Kidney glomerular epithelial cell (primary cell): ENCODE results near the gene PPFIBP1.
"Not testable (repeated sequence)": the region's sequence is repeated elsewhere in the genome, so short reads cannot be mapped to it uniquely, and the experiment has no call there.

Experiments used
- DNase-seq: peaks from one replicate; lab custom pipeline; 2025; lab: John Stamatoyannopoulos, UW

The PPFIBP1 gene

GRCh38 chr12:27710592-27711316 lies 186.7 kb downstream of the PPFIBP1 start, which contains the start of gene MRPS35:
MRPS35 (plus strand) TSS chr12:27710832; CDS start chr12:27710844, 12 bp downstream.
- DNase-seq, result peak; percentile 93

GRCh38 chr12:27711317-27711682 lies 187.3 kb downstream of the PPFIBP1 start:
- no peak for DNase-seq

GRCh38 chr12:27711967-27712366 lies 188.0 kb downstream of the PPFIBP1 start:
- no peak for DNase-seq

- DNase-seq, result no peak
Measured at GRCh38 chr12:27723212-27723611, 199.2 kb downstream of the PPFIBP1 start.

- DNase-seq, result no peak
Measured at GRCh38 chr12:27730097-27730588, 206.1 kb downstream of the PPFIBP1 start.

- no peak for DNase-seq
Measured at GRCh38 chr12:27732281-27732680, 208.3 kb downstream of the PPFIBP1 start.

- DNase-seq, result peak; percentile 55
Measured at GRCh38 chr12:27733052-27733656, 209.1 kb downstream of the PPFIBP1 start.

GRCh38 chr12:27733791-27734190 lies 209.8 kb downstream of the PPFIBP1 start:
- DNase-seq, result no peak

- not testable (repeated sequence) for DNase-seq
Measured at GRCh38 chr12:27734321-27734720, 210.3 kb downstream of the PPFIBP1 start.

GRCh38 chr12:27743601-27744000 lies 219.6 kb downstream of the PPFIBP1 start:
- no peak for DNase-seq
